SIG-M5 (cell line): ENCODE results near the gene ALDOC.
"Not testable (repeated sequence)": the region's sequence is repeated elsewhere in the genome, so short reads cannot be mapped to it uniquely, and the experiment has no call there.

Source experiments
- DNase-seq: peaks from one replicate; lab custom pipeline; 2025; lab: John Stamatoyannopoulos, UW

The ALDOC gene

DNA sequence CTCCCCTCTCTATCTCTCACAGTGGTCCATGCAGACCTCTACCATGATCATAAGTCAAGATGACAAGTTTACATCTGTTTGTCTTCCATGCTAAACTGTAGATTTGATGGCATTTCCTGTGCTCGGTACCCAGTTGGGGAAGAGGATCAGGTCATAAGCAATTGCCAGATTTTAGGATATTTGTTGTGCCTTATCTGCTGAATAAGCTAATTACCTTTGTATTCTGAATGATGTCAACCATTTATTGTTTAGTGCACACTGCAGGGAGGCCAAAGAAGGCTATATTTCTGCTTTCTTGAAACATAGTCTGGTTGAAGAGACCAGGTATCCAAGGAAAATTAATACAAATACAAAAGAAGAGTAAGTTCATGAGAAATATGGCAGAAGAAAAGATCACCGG is 5.8 kb upstream of the ALDOC start:
- DNase-seq = no peak

DNA sequence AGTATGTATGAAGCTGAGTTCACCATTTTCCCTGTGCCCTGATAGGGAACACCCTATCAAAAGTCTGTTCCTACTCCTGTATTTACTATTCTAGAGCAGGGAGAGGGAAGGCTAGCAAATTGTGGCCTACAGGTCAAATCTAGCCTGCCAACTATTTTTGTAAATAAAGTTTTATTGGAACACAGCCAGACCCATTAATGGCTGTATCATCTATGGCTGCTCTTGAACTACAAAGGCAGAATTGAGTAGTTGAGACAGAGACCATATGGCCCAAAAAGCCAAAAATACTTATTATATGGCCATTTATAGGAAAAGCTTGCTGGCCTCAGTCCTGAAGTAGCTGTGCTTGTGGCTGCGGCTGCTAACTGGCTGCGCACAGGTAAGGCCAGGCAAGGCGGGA is 4.3 kb upstream of the ALDOC start:
- DNase-seq = no peak

DNA sequence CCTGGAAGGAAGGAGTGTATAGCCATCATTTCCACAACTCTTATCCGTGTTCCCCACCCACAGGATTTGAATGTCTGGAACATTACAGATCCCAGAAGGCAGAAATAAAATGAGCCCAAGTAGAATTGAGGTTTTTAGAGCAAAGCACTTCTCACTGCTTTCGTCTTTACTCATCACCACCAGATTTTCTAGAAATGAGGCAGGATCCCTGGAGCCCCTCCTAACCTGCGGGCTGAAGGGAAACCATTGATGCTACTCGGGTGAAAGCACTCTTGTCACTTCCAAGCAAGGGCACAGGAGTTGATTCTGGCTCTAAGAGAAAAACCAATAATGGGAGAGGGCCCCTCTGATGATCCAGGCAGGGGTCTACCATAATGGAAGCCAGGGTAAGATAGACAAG is 2.8 kb upstream of the ALDOC start:
- no peak for DNase-seq

DNA sequence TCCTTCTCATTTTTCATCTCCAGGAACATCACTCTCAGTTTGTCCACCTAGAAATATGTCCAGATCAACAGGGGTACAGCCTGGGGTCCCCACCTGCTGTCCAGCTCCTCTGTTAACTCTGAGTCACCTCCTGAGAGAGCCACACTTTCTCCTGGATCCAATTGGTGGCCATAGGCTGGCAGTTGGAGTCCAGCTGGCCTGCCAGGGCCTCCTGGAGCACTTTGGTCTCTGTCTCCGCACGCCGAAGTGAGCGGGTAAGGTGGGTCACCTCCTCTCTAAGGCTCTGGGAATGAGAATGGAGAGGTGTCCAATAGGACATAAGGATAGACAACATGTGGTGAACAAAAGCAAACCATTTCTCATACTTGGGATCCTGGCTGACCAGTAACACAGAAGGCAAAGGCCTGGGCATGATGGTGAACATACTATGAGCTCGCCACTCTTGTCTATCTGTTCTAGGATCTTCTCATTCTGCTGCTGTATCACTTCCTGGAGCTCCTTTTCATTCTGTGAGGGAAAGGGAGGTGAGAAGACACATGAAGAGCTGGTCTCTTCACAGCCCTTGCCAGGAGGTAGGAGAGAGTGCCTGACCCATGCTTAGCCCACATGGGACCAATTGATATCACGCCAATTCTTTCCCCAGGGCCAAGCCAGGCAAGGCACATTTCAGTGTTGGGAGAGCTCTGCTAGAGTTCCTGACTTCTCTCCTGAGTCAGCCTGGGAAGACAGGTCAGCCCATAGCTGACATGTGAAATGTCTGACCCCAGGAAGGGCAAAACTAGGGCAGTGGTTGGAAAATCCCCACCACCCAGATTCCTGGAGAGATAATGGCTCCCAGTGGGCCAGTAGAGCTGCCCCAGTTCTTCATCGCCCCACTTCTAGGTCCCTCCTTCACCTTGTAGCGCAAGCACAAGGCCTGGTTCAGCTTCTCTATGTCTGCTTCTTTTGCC is 1.8 kb upstream of the ALDOC start:
- no peak for DNase-seq

DNA sequence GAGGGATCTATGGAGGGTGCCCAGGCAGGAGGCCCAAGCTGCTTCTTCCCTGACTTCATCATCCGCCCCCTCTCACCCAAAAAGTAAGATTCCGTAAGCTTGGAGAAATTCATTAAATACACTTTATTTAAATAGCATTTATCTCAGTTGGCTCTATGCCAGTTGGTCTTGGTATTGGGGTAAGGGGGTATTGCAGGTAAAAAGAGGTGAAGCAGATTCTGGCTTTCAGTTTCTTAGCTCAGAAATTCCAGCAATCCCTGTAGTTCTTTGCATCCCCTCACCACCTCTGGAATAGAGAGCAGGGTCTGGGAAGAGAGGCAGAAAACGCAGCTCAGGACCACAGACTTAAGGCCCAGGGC is 750 bp upstream of the ALDOC start:
- no peak for DNase-seq

DNA sequence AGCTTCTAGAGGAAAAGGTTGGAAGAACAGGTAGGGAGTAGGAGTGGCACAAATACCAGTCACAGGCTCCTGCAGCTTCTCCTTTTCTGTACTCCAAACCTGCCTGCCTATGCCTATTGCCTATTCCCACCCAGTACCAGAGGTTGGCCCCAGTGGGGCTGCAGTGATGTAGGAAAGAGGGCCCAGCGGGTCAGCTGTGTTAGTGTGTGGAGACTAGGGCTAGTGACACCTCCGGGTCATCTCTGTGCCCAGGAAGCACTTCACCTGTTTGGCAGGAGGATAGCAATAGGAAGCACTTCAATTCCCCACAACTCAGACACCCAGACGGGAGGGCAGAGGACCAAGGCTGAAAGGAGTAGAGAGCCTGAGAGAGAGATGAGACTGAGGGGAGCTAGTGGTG is 679 bp downstream of the ALDOC start:
- DNase-seq = not testable (repeated sequence)

DNA sequence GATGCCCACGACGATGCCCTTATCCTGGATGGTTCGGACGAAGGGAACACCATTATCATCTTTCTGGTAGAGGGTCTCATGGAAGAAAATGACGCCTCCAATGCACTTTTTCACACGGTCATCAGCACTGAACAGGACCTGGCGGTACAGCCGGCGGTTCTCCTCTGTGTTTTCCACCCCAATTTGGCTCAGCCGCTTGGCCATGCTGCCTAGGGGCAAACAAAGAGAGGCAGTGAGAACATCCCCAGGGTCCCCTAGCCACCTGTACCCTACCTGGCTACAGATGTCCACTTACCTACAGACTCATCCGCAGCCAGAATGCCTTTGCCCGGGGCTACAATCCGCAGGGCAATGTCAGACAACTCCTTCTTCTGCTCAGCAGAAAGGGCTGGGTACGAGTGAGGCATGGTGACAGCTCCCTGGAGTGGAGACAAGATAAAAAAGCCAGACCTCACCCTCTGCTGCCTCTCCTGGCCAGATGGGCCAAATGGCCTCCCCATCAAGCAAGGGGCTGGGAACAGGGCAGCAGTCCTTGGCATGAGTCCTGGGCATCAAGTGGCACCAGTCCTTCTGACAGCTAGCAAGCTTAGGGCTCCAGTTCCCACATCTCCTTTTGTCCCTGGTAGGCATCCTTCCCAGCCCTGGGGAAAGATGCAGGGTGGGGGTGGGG is 1.4 kb downstream of the ALDOC start:
- DNase-seq = no peak

DNA sequence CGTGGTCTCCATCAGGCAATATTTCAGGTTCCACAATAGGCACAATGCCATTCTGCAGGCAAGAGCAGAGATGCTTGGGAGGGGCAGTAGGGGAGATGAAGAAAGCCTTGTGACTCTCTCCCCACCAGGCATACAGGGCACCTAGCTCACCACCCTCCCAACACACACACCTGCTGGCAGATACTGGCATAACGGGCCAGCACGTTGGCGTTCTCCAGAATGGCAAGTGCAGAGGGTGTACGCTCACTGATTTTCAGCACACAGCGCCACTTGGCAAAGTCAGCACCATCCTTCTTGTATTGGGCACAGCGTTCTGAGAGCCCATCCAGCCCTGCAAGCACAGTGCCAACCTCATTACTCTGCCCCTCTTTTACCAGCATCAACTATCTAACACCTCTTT is 2.2 kb downstream of the ALDOC start:
- no peak for DNase-seq

DNA sequence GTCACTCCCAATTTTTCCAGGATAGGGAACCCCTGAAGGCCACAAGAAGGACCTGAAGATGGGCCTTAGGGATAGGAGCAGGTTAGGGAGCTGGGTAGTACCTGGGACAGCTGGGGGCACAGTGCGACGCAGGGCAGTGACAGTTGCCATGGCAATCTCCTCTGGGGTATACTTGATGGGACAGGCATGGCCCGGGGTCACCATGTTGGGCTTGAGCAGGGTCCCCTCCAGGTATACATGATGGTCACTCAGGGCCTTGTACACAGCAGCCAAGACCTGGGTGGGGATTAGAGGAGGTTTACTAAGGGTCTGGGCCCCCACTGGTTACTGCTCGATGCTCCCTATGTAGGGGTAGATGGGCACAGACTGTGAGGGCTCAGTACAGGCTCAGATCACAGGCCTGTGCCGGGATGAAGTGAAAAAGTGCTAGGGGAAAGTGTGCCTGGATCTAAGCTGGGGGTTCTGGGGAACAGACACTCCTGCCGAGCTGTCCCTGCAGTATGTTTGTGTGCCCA is 2.7 kb downstream of the ALDOC start:
- DNase-seq = no peak

DNA sequence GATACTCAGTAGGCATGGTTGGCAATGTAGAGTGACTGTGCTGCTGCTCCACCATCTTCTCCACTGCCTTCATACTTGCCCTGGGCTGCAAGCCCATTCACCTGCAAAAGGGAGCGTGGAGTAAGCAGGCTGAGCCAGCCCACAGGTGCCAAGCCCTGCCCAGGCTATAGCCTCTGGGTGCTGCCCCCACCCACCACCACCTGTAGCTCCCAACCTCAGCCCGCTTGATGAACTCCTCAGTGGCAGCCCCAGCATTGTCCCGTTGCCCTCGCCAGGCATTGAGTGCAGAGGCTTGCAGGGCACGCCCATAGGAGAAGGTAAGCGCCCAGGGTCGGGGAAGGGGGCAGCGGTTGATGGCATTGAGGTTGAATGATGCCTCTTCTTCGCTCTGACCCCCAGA is 3.2 kb downstream of the ALDOC start:
- no peak for DNase-seq

DNA sequence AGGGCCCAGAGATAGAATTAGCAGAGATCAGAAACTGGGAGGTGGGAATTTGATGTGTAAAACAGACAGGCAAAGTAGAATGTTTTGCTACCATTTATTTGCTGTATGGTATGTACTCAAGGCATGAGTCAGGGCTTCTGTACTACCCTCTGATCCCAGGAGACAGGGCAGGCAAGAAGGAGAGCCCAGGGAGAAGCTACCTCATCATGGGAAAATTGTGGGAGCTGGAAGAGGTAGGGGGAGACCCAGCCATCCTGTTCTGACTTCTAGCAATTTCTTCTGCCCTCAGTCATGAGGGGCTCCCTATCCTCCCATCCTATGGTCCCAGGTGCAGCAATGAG is 3.7 kb downstream of the ALDOC start:
- no peak for DNase-seq

DNA sequence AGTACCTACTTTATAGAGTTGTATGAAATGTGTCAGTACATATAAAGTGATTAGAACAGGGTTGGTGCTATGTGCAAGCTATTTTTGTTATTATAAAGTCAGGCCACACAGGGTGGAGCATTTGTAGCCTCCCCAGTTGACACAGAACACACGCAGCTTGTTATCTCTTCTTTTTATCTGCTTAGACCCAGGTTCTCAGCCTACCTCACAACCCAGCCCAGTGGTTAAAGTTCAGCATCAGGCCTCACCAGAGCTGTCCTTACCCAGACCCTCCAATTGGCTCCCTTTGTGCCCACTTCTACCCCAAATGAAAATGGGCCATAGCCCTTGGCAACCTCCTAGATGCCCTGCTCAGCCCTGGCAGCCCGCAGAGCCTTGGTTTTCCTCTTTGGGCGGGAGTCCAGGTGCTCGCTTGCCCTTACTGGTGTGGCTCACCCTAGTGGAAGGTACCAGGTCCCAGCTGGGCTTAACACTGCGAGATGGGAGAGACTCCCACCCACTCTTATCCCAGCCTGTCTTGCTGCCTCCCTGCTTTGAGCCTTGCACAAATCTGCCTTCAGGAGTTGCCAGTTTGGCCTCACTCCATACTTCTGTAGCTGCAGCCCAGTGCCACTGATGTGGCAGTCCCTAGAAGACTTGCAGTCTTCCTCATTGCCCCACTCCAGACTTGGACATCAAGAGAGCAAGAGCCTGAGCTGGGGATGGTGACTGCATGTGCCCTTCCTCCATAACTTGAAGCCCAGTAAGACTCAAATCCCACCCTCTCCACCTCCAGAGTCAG is 4.2 kb downstream of the ALDOC start:
- DNase-seq = no peak

DNA sequence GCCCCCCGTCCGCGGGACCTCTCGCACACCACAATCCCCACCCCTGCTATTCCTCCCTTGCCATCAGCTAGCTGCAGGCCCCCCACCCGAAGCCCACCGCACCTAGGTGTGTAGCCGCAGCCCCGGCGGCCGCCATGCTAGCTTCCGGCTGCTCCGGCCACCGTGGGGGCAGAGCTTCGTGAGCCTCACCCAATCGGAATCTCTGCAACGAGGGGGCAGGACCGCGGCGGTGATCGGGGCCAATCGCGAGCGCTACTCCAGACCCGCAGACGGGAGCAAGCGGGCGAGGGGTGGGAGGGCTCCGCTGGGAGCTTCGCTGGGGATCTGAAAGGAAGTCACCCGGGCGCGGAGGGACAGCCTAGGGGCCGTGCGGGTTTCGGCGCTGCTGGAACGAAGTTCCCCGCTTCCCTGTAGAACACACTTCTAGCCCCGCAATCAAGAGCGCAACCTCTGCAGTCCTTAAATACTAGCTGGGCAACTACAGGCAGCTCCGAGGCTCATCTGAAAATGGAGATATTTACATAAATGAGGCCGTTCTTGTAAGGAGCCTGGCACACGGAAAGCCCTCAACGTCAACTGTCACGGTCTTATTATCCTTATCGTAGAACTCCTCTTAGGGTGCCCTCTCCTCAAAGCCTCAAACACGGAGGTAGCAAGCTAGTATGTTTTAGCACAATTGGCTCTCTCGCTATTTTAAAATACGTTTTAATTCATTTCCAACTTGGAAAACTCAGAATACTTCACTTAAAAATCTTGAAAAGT is 5.2 kb downstream of the ALDOC start, which contains the start of gene PIGS:
TSS of gene PIGS (minus strand) at position 164 of the 762 bp plus-strand sequence. CDS start at position 136, 28 bp downstream.
- peak; percentile 66 for DNase-seq

DNA sequence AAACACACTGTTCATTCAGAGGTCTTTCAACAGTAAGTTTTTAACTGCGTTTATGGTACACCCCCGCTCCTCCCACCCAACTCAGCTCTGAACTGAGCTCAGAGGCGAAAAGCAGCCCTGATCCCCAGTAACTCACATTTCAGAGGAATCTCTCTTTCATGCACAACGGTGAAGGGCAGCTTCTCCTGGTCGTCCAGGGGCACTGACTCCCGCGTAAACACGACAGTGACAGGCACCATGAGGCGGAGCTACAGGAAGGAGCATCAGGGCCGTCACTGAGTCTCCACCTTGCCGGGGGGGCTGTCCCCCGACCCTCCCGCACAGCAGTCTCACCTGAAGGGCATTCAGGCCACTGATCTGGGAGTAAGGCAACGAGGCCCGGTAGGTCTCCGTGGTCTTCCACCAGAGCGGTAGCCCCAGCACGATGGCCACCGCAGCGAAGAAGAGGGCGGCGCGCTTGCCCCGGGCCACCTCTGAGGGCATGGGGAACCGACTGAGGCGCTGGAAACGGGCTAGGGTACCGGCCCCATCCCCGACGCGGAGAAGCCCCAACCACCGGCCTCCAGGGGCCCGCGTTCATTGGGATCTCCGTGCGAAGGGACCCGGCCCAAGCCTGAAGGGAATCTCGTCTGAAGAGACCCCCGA is 5.9 kb downstream of the ALDOC start:
- DNase-seq = no peak

DNA sequence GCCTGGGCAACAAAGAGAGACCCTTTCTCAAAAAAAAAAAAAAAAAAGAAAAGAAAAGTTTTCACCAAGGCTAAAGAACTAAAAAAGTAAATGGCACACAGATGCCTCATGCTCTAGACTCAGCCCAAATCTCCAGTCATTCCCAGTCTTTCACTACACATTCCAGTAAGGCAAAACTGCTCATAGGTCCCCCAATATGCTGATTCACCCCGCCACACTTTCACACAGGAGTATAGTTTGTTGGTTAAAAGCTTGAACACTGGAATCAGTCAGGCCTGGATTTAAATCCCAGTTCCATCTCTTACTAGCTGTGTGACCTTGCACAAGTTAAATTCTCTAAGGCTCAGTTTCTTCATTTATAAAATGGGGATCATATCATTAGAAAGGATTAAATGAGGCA is 7.2 kb downstream of the ALDOC start:
- no peak for DNase-seq

DNA sequence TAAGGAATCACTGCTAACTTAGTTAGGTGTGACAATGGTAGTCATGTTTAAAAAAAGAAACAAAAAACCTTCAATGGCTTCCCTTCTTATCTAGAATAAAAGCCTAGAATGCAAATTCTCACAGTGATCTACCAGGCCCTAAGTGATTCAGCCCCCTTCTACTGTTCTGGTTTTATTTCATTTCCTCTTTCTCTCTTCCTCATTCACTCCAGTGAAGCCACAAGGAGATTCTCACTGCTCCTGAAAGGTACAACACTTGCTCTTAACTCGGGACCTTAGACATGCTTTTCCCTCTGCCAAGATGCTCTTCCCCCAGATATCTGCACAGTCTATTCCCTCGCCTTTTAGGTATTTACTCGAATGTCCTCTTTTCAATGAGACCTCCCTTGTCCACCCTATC is 9.1 kb downstream of the ALDOC start:
- peak; percentile 40 for DNase-seq

DNA sequence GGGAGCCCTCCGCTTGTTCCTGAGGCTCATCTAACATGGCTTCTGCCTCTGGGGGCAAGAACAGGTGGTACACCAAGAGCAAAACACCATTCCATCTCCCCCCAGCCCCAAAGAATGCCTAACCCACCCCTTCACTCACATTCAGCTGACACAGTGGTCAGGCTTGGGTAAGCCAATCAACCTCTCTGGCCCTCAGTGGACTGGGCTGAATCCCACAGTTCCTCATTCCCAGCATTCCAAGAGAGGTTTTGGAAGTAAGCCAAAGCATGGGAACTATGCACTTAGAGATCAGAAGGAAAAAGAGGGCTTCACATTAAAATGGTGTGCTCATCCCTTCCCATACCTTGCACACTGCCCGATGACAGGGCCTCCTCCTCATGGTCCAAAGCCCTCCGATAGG is 13.2 kb downstream of the ALDOC start:
- no peak for DNase-seq

DNA sequence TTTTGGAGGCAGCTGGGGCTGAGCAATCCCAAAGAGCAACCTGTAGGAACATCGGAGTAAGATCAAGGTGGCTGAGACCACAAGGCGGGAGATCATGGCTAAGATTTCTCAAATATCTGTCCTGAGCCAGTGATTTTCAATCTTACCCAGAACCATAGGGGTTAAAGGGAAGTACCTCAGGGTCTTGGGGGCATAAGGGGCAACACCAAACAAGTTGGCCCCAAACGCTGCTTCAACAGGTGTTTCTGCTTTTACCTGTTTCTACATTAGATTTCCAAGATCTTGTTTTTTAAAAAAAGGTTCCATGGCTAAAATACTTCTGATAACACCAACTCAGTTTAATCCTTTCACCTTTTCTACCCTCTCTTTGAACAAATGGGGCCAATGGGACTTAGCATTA is 21.7 kb downstream of the ALDOC start:
- no peak for DNase-seq

DNA sequence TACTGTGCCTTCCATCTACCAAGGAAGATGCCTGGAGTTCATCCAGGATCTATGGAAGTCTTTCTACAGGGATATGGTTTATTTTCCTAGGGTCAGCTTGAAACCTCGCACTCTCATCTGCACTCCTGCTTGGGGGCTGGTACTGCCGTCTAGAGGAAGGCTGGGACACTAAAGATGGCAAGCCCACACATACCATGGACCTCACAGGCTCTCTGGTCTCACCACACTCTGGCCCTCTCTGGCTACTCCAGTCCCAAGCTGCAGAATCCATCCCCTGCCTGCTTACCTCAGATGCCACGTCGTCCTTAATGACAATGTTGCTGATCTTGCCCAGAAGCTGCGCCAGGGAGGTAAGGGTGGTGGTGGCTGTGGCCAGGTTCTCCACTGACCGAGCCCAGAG is 22.1 kb downstream of the ALDOC start:
- DNase-seq = no peak

DNA sequence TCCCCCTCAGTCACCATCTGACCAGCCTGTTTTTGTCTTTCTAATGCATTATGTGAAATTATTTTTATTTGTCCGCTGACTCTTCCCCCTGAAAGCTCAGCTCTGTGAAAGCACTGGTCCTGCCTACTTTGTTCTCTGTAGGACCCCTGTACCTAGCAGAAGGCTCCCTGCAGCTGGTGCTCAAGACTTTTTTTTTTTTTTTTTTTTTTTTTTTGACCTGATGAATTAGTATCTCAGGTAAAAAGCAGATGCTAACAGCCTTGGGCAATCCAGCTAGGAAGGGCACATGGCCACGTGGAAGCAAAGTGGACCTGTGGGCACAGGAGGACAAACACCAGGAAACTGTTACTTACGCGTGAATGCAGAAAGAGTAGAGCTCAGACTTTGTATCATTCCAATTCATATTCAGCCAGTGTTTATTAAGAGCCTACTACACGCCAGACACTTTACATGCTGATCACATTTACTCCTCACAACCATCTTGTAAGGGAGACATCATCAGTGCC is 23.6 kb downstream of the ALDOC start:
- DNase-seq = no peak
